ENCODE data around the gene MACF1. TPM values are rescaled to one million over a fixed set of nuclear protein-coding genes. Genes with fewer than 3 reads are reported as not detected.
"Not testable (repeated sequence)": the region's sequence is repeated elsewhere in the genome, so short reads cannot be mapped to it uniquely, and the experiment has no call there.

MACF1 gene
- total RNA-seq, 1 experiment from 2014 or later: 103 TPM

DNA sequence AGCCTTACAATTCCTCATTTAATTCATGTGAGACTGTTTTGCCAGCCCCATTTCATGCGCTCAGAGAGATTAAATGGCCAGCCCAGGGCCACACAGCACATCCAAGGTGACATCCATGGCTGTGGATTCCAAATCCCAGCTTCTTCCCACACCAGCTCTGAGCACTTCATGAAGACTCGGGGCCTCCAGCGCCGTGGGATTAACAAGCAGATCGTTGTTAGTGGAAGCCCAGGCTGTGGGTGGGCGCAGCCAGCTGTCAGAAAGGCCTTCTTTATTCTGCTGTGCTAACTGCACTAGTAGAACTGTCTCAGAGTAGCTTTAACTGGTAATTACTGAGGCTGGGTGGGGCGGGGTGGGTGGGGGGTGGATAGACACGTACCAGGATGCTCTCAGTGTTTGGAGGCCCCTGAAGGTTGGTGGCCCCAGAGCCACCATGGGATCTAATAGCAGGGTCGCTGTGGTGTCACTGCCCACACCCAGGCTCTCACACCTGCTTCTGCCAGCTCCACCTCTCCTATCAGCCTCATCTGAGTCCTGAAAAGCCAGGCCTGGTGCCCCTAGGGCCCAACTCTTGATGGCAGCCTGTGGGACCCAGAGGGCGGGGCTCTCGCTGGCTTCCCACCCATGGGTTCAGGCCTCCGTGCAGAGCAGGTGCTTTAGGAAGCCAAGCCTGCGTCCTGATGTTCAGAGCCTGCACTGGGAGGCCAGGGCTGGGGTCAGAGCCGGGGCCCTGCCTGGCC lies 290.3 kb downstream of the MACF1 start:
- Histone ChIP-seq H3K4me1 (ENCODE audit: insufficient read depth, low read length) (no peaks in the 10 kb centered on the region), H3F3A (ENCODE audit: low read length, unreplicated experiment) (no peaks in the 10 kb centered on the region), H3K27ac (ENCODE audit: low read length) (no peak overlapping the region), H3K4me2 (ENCODE audit: low read length) (no peak overlapping the region), H3K9me3 (ENCODE audit: low read length) (no peaks in the 10 kb centered on the region), H3K27me3 (ENCODE audit: low read length) (no peaks in the 10 kb centered on the region), H3K4me3 (ENCODE audit: low read length) (no peak overlapping the region), H3K36me3 (ENCODE audit: low read depth, low read length) (no peaks in the 10 kb centered on the region), H3K79me2 (ENCODE audit: low read length) (no peaks in the 10 kb centered on the region), H2AFZ (ENCODE audit: low read length) (no peak overlapping the region), H4K20me1 (ENCODE audit: low read length) (no peaks in the 10 kb centered on the region), H3K9ac (ENCODE audit: low read length) (no peak overlapping the region), H3K9me2 (replicated peaks; ENCODE audit: low read length) (no peaks in the 10 kb centered on the region)
- ChIA-PET POLR2A (ENCODE audit: unreplicated experiment) (no interaction called here), CTCF (no interaction called here)
- DNase-seq (no peak), ATAC-seq (no peak)
- BruUV-seq (replicated peaks): no TSS peak
- intact Hi-C loops (cut with micrococcal nuclease): no loop called here
- TF ChIP-seq EZH2phosphoT487 (IDR thresholded peaks at IDR 0.05; ENCODE audit: borderline replicate concordance, low read length): no peak
- TF ChIP-seq, protein P1, sequence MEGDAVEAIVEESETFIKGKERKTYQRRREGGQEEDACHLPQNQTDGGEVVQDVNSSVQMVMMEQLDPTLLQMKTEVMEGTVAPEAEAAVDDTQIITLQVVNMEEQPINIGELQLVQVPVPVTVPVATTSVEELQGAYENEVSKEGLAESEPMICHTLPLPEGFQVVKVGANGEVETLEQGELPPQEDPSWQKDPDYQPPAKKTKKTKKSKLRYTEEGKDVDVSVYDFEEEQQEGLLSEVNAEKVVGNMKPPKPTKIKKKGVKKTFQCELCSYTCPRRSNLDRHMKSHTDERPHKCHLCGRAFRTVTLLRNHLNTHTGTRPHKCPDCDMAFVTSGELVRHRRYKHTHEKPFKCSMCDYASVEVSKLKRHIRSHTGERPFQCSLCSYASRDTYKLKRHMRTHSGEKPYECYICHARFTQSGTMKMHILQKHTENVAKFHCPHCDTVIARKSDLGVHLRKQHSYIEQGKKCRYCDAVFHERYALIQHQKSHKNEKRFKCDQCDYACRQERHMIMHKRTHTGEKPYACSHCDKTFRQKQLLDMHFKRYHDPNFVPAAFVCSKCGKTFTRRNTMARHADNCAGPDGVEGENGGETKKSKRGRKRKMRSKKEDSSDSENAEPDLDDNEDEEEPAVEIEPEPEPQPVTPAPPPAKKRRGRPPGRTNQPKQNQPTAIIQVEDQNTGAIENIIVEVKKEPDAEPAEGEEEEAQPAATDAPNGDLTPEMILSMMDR (conservative IDR thresholded peaks at IDR 0.05; ENCODE audit: low read depth, low read length): no peak

DNA sequence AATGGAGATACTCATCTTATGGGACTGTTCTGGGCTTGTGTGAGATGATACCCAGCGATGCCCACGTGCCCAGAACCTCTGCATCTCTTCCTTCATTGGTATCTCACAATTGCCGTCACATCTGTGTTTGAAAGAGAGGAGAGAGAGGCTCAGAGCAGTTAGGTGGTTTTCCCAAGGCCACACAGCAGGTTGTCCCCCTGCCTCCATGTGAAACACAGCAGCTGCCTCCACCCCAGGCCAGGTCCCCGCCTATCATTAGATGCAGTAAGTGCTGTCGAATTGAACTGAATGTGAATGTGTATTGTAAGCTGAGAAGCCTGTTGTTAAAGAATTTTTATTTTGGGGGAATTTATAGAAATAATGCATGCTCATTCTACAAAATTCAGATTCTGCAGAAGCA lies 292.0 kb downstream of the MACF1 start:
- H3K27ac ChIP-seq (ENCODE audit: low read length); H3K27me3 ChIP-seq (ENCODE audit: low read length); H3F3A ChIP-seq (ENCODE audit: low read length, unreplicated experiment); CTCF ChIA-PET; H3K9me3 ChIP-seq (ENCODE audit: low read length); POLR2A ChIA-PET (ENCODE audit: unreplicated experiment); DNase-seq; H3K9me2 ChIP-seq (replicated peaks; ENCODE audit: low read length); H2AFZ ChIP-seq (ENCODE audit: low read length); H3K4me2 ChIP-seq (ENCODE audit: low read length); intact Hi-C loops (cut with micrococcal nuclease); H3K36me3 ChIP-seq (ENCODE audit: low read depth, low read length); H4K20me1 ChIP-seq (ENCODE audit: low read length); H3K9ac ChIP-seq (ENCODE audit: low read length); BruUV-seq (replicated peaks); H3K79me2 ChIP-seq (ENCODE audit: low read length); ATAC-seq; H3K4me3 ChIP-seq (ENCODE audit: low read length); H3K4me1 ChIP-seq (ENCODE audit: insufficient read depth, low read length): not testable (repeated sequence)

DNA sequence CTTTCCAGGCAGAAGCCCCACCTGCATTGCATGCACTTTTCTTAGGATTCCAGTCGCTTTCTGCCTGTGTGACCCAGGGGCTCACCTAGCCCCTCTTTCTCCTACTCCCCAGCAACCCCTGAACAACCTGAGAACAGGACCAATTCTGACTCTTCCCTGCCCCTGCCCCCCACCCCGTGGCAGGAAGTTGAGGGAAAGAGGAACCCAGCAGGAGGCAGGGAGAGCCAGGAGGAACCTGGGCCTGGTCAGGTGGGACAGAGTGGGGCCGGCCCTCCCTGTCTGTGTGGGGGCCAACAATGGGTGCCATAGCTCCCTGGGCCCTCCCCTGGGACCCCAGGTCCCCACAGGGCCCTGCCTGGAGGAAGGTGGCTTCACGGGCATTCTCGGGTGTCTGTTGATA lies 293.1 kb downstream of the MACF1 start:
- no peak overlapping the region for H2AFZ ChIP-seq (ENCODE audit: low read length)
- BruUV-seq (replicated peaks): no TSS peak
- H3K4me1 ChIP-seq (ENCODE audit: insufficient read depth, low read length): peaks cover 5% of the 10 kb centered on the region; the same call in 1 of the 2 replicates
- no peak overlapping the region for H3K9ac ChIP-seq (ENCODE audit: low read length)
- H3K27ac ChIP-seq (ENCODE audit: low read length): no peak overlapping the region
- no peaks in the 10 kb centered on the region for H3K27me3 ChIP-seq (ENCODE audit: low read length)
- intact Hi-C loops (cut with micrococcal nuclease): no loop called here
- no peaks in the 10 kb centered on the region for H3K9me2 ChIP-seq (replicated peaks; ENCODE audit: low read length)
- H3K4me2 ChIP-seq (ENCODE audit: low read length): no peak overlapping the region
- H3K4me3 ChIP-seq (ENCODE audit: low read length): no peak overlapping the region
- H3K9me3 ChIP-seq (ENCODE audit: low read length): no peaks in the 10 kb centered on the region
- ChIA-PET POLR2A (ENCODE audit: unreplicated experiment) (no interaction called here), CTCF (no interaction called here)
- no peak for TF ChIP-seq EZH2phosphoT487 (IDR thresholded peaks at IDR 0.05; ENCODE audit: borderline replicate concordance, low read length)
- TF ChIP-seq EZH2 (IDR thresholded peaks at IDR 0.05; ENCODE audit: low read length, unreplicated experiment): no peak
- TF ChIP-seq, protein P1 (conservative IDR thresholded peaks at IDR 0.05; ENCODE audit: low read depth, low read length): no peak
- ATAC-seq (no peak), DNase-seq (no peak)
- no peaks in the 10 kb centered on the region for H3K79me2 ChIP-seq (ENCODE audit: low read length)
- H4K20me1 ChIP-seq (ENCODE audit: low read length): no peaks in the 10 kb centered on the region
- H3K36me3 ChIP-seq (ENCODE audit: low read depth, low read length): no peaks in the 10 kb centered on the region
- no peaks in the 10 kb centered on the region for H3F3A ChIP-seq (ENCODE audit: low read length, unreplicated experiment)

DNA sequence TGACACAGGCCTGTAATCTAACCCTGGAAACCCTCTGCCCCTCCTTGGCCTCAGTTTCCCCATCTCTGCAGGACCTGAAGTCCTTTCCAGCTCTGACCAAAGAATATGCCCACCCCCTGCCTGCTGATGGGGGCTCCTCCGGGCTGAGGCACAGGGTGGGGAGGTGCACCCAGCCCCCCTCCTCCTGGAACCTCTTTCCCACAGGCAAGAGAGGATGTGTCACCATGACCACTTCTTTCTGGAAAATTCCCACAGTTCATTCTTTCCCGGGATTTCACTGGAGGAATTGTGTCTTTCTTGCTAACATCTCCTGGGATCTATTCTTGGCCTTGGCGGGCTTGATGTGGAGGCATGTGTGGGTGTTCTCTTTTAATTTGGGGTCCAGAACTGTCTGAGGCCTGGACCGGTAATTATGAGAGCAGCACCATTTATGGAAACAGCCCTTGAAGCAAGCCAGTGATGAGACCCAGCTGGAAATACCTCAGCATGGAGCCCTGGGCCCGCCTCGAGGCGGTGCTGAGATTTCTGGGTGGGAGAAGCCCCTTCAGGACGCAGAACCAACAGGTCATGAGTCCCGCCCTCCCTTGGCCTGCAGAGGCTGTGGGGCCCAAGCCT lies 293.7 kb downstream of the MACF1 start:
- ATAC-seq; CTCF ChIA-PET; H4K20me1 ChIP-seq (ENCODE audit: low read length); H3K9me2 ChIP-seq (replicated peaks; ENCODE audit: low read length); H3K4me1 ChIP-seq (ENCODE audit: insufficient read depth, low read length); DNase-seq; H3K9ac ChIP-seq (ENCODE audit: low read length); intact Hi-C loops (cut with micrococcal nuclease); H3K36me3 ChIP-seq (ENCODE audit: low read depth, low read length); H3K4me3 ChIP-seq (ENCODE audit: low read length); H3F3A ChIP-seq (ENCODE audit: low read length, unreplicated experiment); H2AFZ ChIP-seq (ENCODE audit: low read length); BruUV-seq (replicated peaks); H3K9me3 ChIP-seq (ENCODE audit: low read length); H3K79me2 ChIP-seq (ENCODE audit: low read length); POLR2A ChIA-PET (ENCODE audit: unreplicated experiment); H3K27ac ChIP-seq (ENCODE audit: low read length); H3K4me2 ChIP-seq (ENCODE audit: low read length); H3K27me3 ChIP-seq (ENCODE audit: low read length): not testable (repeated sequence)

DNA sequence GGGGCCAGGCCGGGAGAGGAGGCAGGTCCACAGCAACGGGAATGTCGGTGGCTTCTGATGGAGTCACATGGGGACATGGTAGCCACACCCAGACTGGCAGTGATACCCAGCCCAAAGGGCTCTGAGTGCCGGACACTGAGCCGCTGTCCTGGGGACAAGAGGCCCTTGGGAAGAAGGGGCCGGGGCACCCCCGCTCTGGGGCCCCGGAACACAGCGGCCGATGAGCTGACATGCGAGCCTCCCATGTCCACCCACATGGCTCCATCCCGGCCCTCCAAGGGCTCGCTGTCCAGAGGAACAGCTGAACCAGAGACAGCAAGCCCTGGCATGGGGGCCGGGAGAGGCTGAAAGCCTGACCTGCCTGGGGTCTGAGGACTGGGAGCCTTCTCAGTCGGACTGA lies 294.3 kb downstream of the MACF1 start:
- H3K9ac ChIP-seq (ENCODE audit: low read length): not testable (repeated sequence)

More for the DNA sequence above, 294.3 kb downstream of the MACF1 start:
- H3F3A ChIP-seq (ENCODE audit: low read length, unreplicated experiment); H3K9me3 ChIP-seq (ENCODE audit: low read length); H3K27ac ChIP-seq (ENCODE audit: low read length); BruUV-seq (replicated peaks); H3K27me3 ChIP-seq (ENCODE audit: low read length); H3K9me2 ChIP-seq (replicated peaks; ENCODE audit: low read length); H3K79me2 ChIP-seq (ENCODE audit: low read length); H3K4me1 ChIP-seq (ENCODE audit: insufficient read depth, low read length); ATAC-seq; H3K4me2 ChIP-seq (ENCODE audit: low read length); intact Hi-C loops (cut with micrococcal nuclease); CTCF ChIA-PET; H3K4me3 ChIP-seq (ENCODE audit: low read length); H2AFZ ChIP-seq (ENCODE audit: low read length); DNase-seq; POLR2A ChIA-PET (ENCODE audit: unreplicated experiment); H4K20me1 ChIP-seq (ENCODE audit: low read length); H3K36me3 ChIP-seq (ENCODE audit: low read depth, low read length): not testable (repeated sequence)

All from PC-3 (cell line).